T follicular helper cell (primary cell): ENCODE data around the gene FXR2.
"Not testable (repeated sequence)": the region's sequence is repeated elsewhere in the genome, so short reads cannot be mapped to it uniquely, and the experiment has no call there.

Experiments used
- DNase-seq: peaks from one replicate; pipeline ENCODE4 v3.0.0-alpha.2; 2020; ENCODE audit warnings: low read depth

The FXR2 gene

GRCh38 chr17:7629939-7630571 is 15.4 kb upstream of the FXR2 start, which contains the start of gene SHBG:
Gene SHBG, plus strand, starts transcription at chr17:7630135. Its CDS starts 38 bp downstream, at chr17:7630173.
- no peak for DNase-seq

DNA sequence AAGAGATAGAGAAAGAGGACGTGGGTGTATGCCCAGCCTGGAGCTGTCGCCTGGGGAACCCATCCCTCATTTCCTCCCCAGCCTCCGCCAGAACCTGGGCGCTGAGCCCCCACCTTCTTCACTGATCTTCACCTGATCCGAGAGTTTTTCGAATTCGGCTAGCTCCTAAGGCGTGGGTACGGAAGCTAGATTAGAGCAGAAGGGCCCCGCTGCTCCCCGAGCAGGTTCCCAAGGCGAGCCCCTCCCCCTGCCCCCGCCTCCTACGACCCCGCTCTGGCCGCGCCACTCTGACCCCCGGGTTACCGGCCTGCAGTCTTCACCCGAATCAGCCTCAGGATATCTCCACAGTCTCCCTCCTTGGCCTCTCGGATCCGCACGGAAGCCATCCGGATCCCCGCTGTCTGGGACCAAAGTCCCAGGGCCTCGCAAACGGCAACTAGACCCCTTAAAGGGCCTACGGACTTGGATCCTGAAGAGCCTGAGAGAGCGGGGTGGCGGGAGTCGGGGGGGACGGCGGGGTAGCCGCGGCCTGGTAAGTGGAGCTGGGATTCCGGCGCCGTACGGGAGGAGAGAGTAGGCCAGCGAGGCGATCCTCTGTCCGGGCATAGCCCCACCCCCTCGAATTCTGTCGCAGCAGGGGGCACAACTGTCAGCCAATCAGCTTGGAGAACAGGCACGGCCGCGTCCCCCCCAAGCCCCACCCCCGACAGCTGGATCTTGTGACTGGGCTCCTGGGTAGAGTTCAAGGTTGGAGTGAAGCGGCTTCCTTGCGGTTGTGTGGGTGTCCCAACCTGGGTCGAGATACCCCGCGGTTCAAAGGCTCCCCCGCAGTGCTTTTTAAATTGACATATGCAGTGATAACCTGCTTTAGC is 12.8 kb upstream of the FXR2 start, which contains the start of gene SAT2:
SAT2 (minus strand) TSS at position 572 of the 872 bp plus-strand sequence; CDS start at position 386, 186 bp downstream.
- DNase-seq, result peak; percentile 80

- no peak for DNase-seq
Measured at GRCh38 chr17:7626956-7627249, 12.2 kb upstream of the FXR2 start.

DNA sequence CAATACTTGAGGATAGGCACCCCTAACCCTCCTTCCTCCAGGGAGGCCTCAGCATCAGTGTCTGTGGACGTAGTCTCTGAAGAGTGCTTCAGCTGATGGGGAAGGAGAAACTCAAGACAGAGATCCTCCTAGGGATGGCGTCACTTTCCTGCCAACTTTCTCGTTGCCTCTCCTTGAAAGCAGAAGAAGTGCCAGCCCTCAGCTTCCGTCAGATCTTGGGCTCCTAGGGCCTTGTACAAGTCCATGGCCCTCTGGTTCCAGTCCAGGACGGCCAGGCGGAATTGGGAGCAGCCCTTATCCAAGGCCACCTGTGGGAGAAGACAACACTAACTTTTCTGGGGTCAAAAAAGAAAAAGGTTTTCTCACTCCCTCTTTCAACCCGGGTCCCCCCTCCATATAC is 11.6 kb upstream of the FXR2 start:
- DNase-seq, result no peak

- not testable (repeated sequence) for DNase-seq
Measured at GRCh38 chr17:7625749-7626148, 11.1 kb upstream of the FXR2 start.

DNA sequence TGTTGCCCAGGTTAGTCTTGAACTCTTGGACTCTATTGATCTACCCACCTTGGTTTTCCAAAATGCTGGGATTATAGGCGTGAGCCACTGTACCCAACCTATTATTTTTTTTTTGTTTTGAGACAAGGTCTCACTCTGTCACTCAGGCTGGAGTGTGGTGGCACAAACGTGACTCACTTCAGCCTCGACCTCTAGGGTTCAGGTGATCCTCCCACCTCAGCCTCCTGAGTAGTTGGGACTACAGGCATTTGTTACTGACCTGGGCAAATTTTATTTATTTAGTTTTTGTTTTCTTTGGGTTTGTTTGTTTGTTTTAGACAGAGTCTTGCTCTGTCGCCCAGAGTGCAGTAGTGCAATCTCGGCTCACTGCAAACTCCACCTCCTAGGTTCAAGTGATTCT is 9.0 kb upstream of the FXR2 start:
- no peak for DNase-seq

DNA sequence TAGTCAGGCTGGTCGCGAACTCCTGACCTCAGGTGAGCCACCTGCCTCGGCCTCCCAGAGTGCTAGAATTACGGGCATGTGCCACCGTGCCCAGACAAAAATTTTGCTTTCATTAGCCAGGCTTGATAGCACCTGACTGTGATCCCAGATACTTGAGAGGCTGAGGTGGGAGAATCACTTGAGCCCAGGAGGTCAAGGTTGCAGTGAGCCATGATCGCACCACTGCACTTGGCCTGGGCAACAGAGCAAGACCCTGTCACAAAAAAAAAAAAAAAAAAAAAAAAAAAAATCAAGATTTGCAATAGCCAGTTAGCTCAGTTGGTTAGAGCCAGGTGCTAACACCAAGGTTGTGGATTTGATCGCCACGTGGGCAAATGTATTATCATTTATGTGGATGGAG is 6.1 kb upstream of the FXR2 start:
- DNase-seq, result no peak

- DNase-seq, result no peak
Measured at GRCh38 chr17:7618608-7619007, 3.9 kb upstream of the FXR2 start.

DNA sequence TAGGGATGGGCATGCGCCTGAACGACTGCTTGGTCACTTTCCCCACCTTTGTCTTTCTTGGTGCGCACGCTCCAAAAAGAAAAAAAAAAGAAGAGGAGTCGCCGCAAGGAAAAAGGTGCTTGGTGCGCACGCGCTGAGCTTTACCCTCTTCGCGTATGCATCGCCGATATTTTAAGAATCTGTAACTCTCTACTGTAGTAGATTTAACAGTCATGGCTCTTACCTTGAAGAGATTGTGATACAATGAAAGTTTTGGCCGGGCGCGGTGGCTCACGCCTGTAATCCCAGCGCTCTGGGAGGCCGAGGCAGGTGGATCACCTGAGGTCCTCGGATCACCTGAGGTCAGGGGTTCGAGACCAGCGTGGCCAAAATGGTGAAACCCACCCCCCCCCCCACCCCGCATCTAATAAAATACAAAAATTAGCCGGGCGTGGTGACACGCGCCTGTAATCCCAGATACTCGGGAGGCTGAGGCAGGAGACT is 609 bp upstream of the FXR2 start:
- no peak for DNase-seq

DNA sequence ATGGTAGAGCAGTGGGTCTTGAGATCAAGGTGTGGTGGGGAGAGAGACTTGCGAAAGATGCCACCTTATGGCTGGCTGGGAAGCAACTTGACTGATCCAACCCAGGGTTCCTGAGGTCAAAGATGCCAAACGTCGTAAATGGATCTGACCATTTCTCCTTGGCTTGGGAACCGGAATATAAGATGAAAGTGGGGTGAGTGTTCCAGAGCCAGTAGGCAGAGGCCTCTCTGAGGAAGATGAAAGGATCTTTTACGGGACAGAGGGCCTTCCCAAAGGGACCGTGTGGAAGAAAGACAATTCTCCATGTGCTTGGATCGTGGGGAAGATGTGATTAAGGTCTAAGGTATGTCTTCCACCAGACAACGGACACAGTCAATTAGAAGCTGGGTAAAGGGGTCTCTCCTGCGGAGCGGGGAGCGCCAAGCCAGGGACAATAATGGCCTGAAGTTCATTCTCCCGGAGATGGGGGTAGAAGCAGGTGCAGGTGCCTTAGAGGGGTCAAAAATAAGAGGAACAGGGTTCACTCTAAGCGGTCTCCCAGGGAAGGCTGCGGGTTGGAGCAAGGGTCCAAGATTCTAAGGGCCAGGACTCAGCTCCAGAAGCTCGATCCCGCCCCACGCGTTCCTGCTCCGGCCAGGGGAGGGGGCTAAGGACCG is 800 bp downstream of the FXR2 start:
- no peak for DNase-seq

DNA sequence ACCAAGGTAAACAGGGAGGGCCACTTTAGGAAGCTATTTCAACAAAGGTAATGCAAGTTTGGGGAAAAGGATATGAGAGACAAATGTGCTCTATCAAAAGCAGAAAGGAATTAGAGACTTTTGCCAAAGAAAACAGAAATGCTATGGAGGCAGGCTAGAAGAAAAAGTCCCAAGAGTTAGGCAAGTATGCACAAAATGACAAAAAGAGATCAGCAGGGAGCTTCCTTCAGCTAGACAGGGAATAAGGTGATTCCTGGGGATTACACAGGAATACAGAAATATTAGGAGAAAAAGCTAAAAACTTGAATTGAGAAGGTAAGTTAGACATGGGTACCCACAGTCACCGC is 2.4 kb downstream of the FXR2 start:
- DNase-seq, result no peak

DNA sequence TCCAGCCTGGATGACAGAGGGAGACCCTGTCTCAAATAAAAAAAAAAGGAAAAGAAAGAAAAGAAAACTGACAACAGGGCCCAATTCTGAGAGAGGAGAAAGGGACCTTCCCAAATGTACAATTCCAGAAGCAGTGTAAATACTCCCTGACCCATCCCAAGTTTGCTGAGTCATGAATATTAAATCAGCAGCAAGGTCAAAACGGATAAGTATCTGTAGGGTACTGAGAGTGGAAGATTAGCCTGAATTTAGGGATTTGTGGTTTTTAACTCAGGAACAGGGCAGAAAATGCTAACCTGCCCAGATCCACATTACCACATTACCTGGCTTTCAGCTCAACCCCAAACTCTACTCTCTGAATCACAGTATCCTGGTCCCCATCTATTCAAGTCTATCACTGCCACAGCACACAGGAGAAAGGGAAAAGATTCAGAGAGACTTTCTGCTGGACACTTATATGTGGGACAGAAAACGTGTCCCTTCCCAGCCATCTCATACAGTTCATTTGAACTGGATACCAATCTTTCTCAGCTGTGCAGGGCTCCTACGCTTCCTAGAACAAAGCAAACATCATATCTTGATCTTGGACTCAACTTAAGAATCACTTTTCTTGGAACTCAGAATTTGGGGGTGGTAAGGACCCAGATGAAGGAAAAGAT is 2.9 kb downstream of the FXR2 start:
- DNase-seq, result no peak

- DNase-seq, result no peak
Measured at GRCh38 chr17:7610641-7611040, 4.1 kb downstream of the FXR2 start.

DNA sequence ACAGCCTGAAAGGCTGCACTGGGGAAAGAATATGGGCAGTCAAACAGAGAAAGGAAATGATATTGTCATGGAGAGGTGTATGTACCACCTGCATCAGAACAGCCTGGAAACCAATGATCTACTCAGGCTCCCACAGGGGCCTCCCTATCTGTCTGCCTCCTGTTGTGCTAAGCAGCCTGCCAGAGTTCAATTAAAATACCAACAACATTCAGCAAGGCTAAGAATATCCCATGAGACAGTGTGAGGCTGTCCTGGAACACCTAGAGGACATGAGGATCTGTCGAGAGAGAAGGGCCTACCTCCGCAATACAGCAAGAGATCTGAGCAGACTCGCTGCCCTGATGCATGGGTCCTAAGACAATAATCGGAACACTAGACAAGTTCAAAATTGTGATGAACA is 8.4 kb downstream of the FXR2 start:
- no peak for DNase-seq

- not testable (repeated sequence) for DNase-seq
Measured at GRCh38 chr17:7597561-7597960, 17.1 kb downstream of the FXR2 start.

DNA sequence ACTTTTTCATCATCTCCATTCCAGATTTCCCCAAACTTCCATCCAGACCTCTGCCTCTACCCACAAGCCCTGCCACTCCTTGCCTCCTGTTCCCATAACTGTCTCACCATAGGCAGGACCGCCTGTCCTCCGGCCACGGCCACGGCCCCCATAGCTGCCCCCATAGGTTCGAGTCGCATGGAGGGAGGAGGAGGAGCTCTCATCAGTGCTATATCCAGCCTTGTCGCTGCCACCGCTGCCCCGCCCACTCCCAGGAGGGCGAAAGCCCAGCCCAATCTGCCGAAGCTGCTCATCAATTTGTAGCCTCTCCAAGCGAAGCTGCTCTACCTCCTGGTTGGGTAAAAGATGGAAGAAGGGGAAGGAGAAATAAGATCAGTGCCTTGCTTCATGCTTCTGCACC is 21.4 kb downstream of the FXR2 start:
- no peak for DNase-seq

- no peak for DNase-seq
Measured at GRCh38 chr17:7592422-7593021, 22.2 kb downstream of the FXR2 start.

DNA sequence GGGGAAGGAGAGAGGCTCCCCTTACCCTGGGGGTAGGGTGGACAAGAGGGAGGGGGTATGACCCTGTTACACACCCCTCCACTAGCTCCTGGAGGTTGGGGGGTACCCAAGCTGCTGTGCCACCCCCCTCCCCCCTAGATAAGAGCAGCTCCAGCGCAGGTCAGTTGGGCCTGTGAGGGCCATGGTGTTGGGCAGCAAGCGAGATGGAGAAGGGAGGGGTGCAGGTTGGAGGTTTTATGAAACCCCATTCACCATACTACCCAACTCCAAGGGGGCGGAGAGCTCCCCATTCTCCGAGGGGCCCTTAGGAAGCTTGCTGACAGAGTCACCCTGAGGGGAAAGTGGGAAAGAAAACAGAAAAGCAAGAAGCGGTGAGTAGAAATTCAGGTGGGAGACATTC is 23.1 kb downstream of the FXR2 start:
- no peak for DNase-seq

DNA sequence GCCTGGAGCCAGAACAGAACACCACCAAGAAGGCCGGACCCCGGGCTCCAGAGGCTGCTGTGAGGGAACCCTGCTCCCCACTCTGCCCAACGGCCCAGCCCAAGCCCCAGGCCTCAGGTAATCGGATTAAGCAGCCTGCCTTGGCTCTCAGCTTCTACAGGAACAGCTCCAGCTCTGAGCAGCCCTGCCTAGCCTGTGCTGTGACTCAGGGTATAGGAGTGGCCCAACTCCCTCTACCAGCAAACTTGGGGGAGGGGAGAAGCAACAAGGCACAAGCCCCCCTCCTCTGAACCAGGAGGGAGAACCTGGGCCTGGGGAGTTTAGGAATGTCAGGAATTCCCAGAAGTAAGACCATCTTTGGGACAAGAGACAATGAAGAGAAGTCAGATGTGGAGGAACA is 24.0 kb downstream of the FXR2 start:
- DNase-seq, result no peak

- DNase-seq, result no peak
Measured at GRCh38 chr17:7589891-7590691, 24.6 kb downstream of the FXR2 start, which contains the start of gene SOX15. Gene SOX15, minus strand, starts transcription at chr17:7590094. Its CDS starts 418 bp downstream, at chr17:7589676.
